ENCODE results near the gene ZBTB42.

The ZBTB42 gene

GRCh38 chr14:104788873-104789663, 11.8 kb upstream of the ZBTB42 start:
- no peak overlapping the region for H3K4me3 ChIP-seq (ENCODE audit: low read length)
- DNase-seq (ENCODE audit: low read depth), result no peak
- no peak for TF ChIP-seq CTCF (conservative IDR thresholded peaks at IDR 0.05; ENCODE audit: low read depth, low read length)

GRCh38 chr14:104789752-104790743, 10.9 kb upstream of the ZBTB42 start:
- no peak overlapping the region for H3K4me3 ChIP-seq (ENCODE audit: low read length)
- DNase-seq (ENCODE audit: low read depth), result no peak
- no peak for TF ChIP-seq CTCF (conservative IDR thresholded peaks at IDR 0.05; ENCODE audit: low read depth, low read length)

- H3K4me3 ChIP-seq (ENCODE audit: low read length), result no peak overlapping the region
- no peak for DNase-seq (ENCODE audit: low read depth)
- no peak for TF ChIP-seq CTCF (conservative IDR thresholded peaks at IDR 0.05; ENCODE audit: low read depth, low read length)
These were observed 9.5 kb upstream of the ZBTB42 start for GRCh38 chr14:104791425-104791824.

GRCh38 chr14:104792101-104792884, 8.6 kb upstream of the ZBTB42 start:
- no peak overlapping the region for H3K4me3 ChIP-seq (ENCODE audit: low read length)
- TF ChIP-seq CTCF (conservative IDR thresholded peaks at IDR 0.05; ENCODE audit: low read depth, low read length), result no peak
- DNase-seq (ENCODE audit: low read depth), result no peak

GRCh38 chr14:104792945-104793702, 7.8 kb upstream of the ZBTB42 start:
- no peak for TF ChIP-seq CTCF (conservative IDR thresholded peaks at IDR 0.05; ENCODE audit: low read depth, low read length)
- DNase-seq (ENCODE audit: low read depth), result no peak
- no peak overlapping the region for H3K4me3 ChIP-seq (ENCODE audit: low read length)

- H3K4me3 ChIP-seq (ENCODE audit: low read length), result no peak overlapping the region
- no peak for DNase-seq (ENCODE audit: low read depth)
- no peak for TF ChIP-seq CTCF (conservative IDR thresholded peaks at IDR 0.05; ENCODE audit: low read depth, low read length)
These were observed 7.3 kb upstream of the ZBTB42 start for GRCh38 chr14:104793703-104793959.
